ENCODE results near the gene GID8. TPM values are rescaled to one million over a fixed set of nuclear protein-coding genes. Genes with fewer than 3 reads are reported as not detected.

GID8 gene
- total and polyA plus RNA-seq, 2 donors (not counting 3 experiments of a cell fraction or from before 2014, with no cell fraction given), result 25.3 to 34.6 TPM

DNA sequence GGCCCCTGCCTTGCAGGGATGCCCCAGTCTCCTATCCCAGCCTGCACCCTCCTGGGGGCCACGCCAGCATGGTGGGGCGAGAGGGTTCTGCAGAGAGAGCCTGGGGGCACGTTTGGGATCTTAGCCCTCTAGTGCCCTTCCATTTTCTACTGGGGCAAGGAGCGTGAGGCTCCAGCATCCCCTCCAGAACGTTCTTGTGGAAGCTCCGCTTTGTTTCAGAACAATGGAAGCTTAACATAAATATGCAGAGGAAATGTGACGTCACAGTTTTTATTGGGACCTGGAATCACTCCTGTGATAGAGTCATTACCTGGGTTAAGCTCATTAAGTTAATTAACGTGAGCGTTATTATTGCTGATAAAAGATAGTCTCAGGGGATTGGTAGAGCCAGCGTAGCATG, 49.2 kb downstream of the GID8 start:
- Histone ChIP-seq H3K9ac (replicated peaks; ENCODE audit: extremely low read depth, insufficient read depth, low read length) (no peak overlapping the region), H3K36me3 (ENCODE audit: control insufficient read depth in 2 of 2, extremely low read depth in 1 of 2, insufficient read depth in 2 of 2, low read length in 2 of 2) (no peaks in the 10 kb centered on the region), H3K79me2 (ENCODE audit: control insufficient read depth, insufficient read depth, low read length) (no peaks in the 10 kb centered on the region), H3K4me2 (ENCODE audit: insufficient read depth, low read length) (no peak overlapping the region), H3K4me1 (ENCODE audit: control insufficient read depth, extremely low read depth, insufficient read depth, low read length) (no peaks in the 10 kb centered on the region), H3K4me3 (replicated peaks in 1 of 3; ENCODE audit: insufficient read depth in 1 of 3, low read depth in 1 of 3, low read length in 3 of 3) (no peak overlapping the region), H3K27ac (ENCODE audit: insufficient read depth, low read depth, low read length) (no peak overlapping the region), H3K27me3 (ENCODE audit: control insufficient read depth in 2 of 2, insufficient read depth in 2 of 2, low read length in 2 of 2) (peaks cover 0 to under 1% of the 10 kb centered on the region in 2 experiments), H3K9me1 (replicated peaks; ENCODE audit: control insufficient read depth, extremely low read depth, insufficient read depth, low read length) (no peaks in the 10 kb centered on the region), H3K9me3 (replicated peaks; ENCODE audit: control insufficient read depth, insufficient read depth, low read length) (no peaks in the 10 kb centered on the region), H2AFZ (ENCODE audit: low read depth, low read length) (no peak overlapping the region), H4K20me1 (replicated peaks; ENCODE audit: control insufficient read depth, extremely low read depth, insufficient read depth, low read length) (no peaks in the 10 kb centered on the region)
- no peak for TF ChIP-seq POLR2AphosphoS5 (IDR thresholded peaks at IDR 0.05; ENCODE audit: insufficient read depth, low read depth, low read length)
- no peak for TF ChIP-seq POLR2A (IDR thresholded peaks at IDR 0.05; ENCODE audit: low read depth, low read length)
- TF ChIP-seq, protein P1, sequence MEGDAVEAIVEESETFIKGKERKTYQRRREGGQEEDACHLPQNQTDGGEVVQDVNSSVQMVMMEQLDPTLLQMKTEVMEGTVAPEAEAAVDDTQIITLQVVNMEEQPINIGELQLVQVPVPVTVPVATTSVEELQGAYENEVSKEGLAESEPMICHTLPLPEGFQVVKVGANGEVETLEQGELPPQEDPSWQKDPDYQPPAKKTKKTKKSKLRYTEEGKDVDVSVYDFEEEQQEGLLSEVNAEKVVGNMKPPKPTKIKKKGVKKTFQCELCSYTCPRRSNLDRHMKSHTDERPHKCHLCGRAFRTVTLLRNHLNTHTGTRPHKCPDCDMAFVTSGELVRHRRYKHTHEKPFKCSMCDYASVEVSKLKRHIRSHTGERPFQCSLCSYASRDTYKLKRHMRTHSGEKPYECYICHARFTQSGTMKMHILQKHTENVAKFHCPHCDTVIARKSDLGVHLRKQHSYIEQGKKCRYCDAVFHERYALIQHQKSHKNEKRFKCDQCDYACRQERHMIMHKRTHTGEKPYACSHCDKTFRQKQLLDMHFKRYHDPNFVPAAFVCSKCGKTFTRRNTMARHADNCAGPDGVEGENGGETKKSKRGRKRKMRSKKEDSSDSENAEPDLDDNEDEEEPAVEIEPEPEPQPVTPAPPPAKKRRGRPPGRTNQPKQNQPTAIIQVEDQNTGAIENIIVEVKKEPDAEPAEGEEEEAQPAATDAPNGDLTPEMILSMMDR (IDR thresholded peaks at IDR 0.05; ENCODE audit: extremely low read depth in 1 of 2, insufficient read depth in 1 of 2, low read depth in 1 of 2, low read length in 2 of 2), result no peak
- TF ChIP-seq, protein P2, sequence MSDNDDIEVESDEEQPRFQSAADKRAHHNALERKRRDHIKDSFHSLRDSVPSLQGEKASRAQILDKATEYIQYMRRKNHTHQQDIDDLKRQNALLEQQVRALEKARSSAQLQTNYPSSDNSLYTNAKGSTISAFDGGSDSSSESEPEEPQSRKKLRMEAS (IDR thresholded peaks at IDR 0.05; ENCODE audit: insufficient read depth, insufficient read length), result no peak
- TF ChIP-seq GATA2 (IDR thresholded peaks at IDR 0.05; ENCODE audit: insufficient read depth, insufficient read length, low read depth, low read length), result no peak
- no peak for TF ChIP-seq JUN (IDR thresholded peaks at IDR 0.05; ENCODE audit: borderline replicate concordance, insufficient read depth, insufficient read length, low read depth)
- TF ChIP-seq MYC (IDR thresholded peaks at IDR 0.05; ENCODE audit: low read depth, low read length), result no peak
- TF ChIP-seq FOS (IDR thresholded peaks at IDR 0.05; ENCODE audit: borderline replicate concordance, insufficient read depth, low read length), result no peak
- TF ChIP-seq EZH2 (IDR thresholded peaks at IDR 0.05; ENCODE audit: borderline replicate concordance, low read depth, low read length, severe bottlenecking), result no peak
- dilution Hi-C loops (cut with MboI; ENCODE audit: extremely low pct_ligation_motif_present, low sequenced_read_pairs) (no loop called here), intact Hi-C loops (cut with micrococcal nuclease) (no loop called here)
- FAIRE-seq, result no peak
- no TSS peak for BruUV-seq (replicated peaks)
- POLR2A ChIA-PET, result no interaction called here
- CTCF ChIA-PET, result interaction anchor here (1.2 kb wide), 2 partner anchors 15 to 22 kb away, joined by 3 to 5 read pairs; no protein-coding TSS in a partner anchor
- no peak for DNase-seq (ENCODE audit: low read depth, low spot score)
